LNCAP (cell line): Measurements from ENCODE around the gene INPP4B.

Experiments
- CTCF ChIP-seq: fragments of 450-650 bp; IDR thresholded peaks from 2 replicates; pipeline ENCODE4 v1.5.1; 2017; ENCODE audit warnings: mild to moderate bottlenecking

INPP4B gene

GRCh38 chr4:142036795-142037583 is 809.1 kb downstream of the INPP4B start:
- no peak for TF ChIP-seq CTCF

- no peak for TF ChIP-seq CTCF
These were observed 810.5 kb downstream of the INPP4B start for GRCh38 chr4:142035566-142035965.

GRCh38 chr4:142034101-142034500 is 812.0 kb downstream of the INPP4B start:
- no peak for TF ChIP-seq CTCF

GRCh38 chr4:142030010-142030409 is 816.1 kb downstream of the INPP4B start:
- no peak for TF ChIP-seq CTCF

GRCh38 chr4:142021761-142022160 is 824.3 kb downstream of the INPP4B start:
- TF ChIP-seq CTCF, result no peak

GRCh38 chr4:142021181-142021580 is 824.9 kb downstream of the INPP4B start:
- TF ChIP-seq CTCF, result no peak

GRCh38 chr4:142016031-142016430 is 830.1 kb downstream of the INPP4B start:
- no peak for TF ChIP-seq CTCF

- TF ChIP-seq CTCF, result no peak
These were observed 836.4 kb downstream of the INPP4B start for GRCh38 chr4:142009751-142010150.
